ENCODE measurements around the gene SEC14L5. TPM values are rescaled to one million over a fixed set of nuclear protein-coding genes. Genes with fewer than 3 reads are reported as not detected.

SEC14L5 gene
- total and polyA plus RNA-seq, 2 experiments from 2014 or later: 2.6 to 5.9 TPM

DNA sequence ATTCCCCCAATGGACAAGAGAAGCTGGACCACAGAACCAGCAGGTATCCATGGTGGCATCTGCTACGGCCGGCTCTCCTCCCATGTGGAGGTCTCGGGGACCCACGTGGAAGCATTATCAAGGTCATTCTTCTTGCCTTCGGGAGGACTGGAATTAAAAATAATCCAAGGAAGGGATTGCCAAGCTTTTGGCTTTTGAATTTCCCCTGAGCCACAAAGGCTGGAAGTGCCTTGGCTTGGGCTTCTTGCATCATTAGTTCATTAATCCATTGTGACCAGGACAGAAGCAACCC is 59.5 kb downstream of the SEC14L5 start:
- H3K4me2 ChIP-seq: no peak overlapping the region
- H3K4me1 ChIP-seq (ENCODE audit: insufficient read depth): no peaks in the 10 kb centered on the region
- Mint-ChIP-seq H3K36me3 (ENCODE audit: low read depth) (no peaks in the 10 kb centered on the region; the same call in 2 of the 3 replicates), H3K4me3 (no peak overlapping the region), H3K27me3 (ENCODE audit: insufficient read depth, low read depth, poor library complexity) (peaks cover 3% of the 10 kb centered on the region), H3K4me1 (no peaks in the 10 kb centered on the region), H3K27ac (no peak overlapping the region), H3K9me3 (no peaks in the 10 kb centered on the region)
- H3K4me3 ChIP-seq: no peak overlapping the region
- DNase-seq (ENCODE audit: low spot score): no peak
- H3F3A ChIP-seq (replicated peaks; ENCODE audit: low read depth): no peaks in the 10 kb centered on the region
- no peaks in the 10 kb centered on the region for H3K9me2 ChIP-seq (ENCODE audit: insufficient read depth)
- H3K79me2 ChIP-seq (replicated peaks; ENCODE audit: insufficient read depth): no peaks in the 10 kb centered on the region
- no peak for ATAC-seq
- no peak overlapping the region for H3K27ac ChIP-seq (ENCODE audit: low read depth)
- H2AFZ ChIP-seq: no peak overlapping the region
- TF ChIP-seq NANOG (IDR thresholded peaks at IDR 0.05; ENCODE audit: borderline replicate concordance) (no peak), POLR2AphosphoS5 (IDR thresholded peaks at IDR 0.05; ENCODE audit: low read depth) (no peak), JUNB (IDR thresholded peaks at IDR 0.05; ENCODE audit: unreplicated experiment) (no peak), STAT1 (IDR thresholded peaks at IDR 0.05; ENCODE audit: unreplicated experiment) (no peak), CTCF (conservative IDR thresholded peaks at IDR 0.05; ENCODE audit: low read depth in 2 of 2) (no peak), EZH2 (IDR thresholded peaks at IDR 0.05; ENCODE audit: low read depth, unreplicated experiment) (no peak), ZNF331 (CRISPR knock-in tag; IDR thresholded peaks at IDR 0.05; ENCODE audit: low read depth) (no peak), ZNF114 (CRISPR knock-in tag; IDR thresholded peaks at IDR 0.05) (no peak), EZH2phosphoT487 (IDR thresholded peaks at IDR 0.05; ENCODE audit: unreplicated experiment) (no peak), CREB1 (CRISPR knock-in tag; IDR thresholded peaks at IDR 0.05; ENCODE audit: low read depth) (no peak), ETS1 (IDR thresholded peaks at IDR 0.05) (no peak), ZNF462 (CRISPR knock-in tag; IDR thresholded peaks at IDR 0.05) (no peak)
- TF ChIP-seq, protein P1, sequence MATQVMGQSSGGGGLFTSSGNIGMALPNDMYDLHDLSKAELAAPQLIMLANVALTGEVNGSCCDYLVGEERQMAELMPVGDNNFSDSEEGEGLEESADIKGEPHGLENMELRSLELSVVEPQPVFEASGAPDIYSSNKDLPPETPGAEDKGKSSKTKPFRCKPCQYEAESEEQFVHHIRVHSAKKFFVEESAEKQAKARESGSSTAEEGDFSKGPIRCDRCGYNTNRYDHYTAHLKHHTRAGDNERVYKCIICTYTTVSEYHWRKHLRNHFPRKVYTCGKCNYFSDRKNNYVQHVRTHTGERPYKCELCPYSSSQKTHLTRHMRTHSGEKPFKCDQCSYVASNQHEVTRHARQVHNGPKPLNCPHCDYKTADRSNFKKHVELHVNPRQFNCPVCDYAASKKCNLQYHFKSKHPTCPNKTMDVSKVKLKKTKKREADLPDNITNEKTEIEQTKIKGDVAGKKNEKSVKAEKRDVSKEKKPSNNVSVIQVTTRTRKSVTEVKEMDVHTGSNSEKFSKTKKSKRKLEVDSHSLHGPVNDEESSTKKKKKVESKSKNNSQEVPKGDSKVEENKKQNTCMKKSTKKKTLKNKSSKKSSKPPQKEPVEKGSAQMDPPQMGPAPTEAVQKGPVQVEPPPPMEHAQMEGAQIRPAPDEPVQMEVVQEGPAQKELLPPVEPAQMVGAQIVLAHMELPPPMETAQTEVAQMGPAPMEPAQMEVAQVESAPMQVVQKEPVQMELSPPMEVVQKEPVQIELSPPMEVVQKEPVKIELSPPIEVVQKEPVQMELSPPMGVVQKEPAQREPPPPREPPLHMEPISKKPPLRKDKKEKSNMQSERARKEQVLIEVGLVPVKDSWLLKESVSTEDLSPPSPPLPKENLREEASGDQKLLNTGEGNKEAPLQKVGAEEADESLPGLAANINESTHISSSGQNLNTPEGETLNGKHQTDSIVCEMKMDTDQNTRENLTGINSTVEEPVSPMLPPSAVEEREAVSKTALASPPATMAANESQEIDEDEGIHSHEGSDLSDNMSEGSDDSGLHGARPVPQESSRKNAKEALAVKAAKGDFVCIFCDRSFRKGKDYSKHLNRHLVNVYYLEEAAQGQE (IDR thresholded peaks at IDR 0.05; ENCODE audit: unreplicated experiment): no peak
- no peaks in the 10 kb centered on the region for H4K20me1 ChIP-seq (replicated peaks; ENCODE audit: insufficient read depth)
- no peaks in the 10 kb centered on the region for H3K36me3 ChIP-seq (ENCODE audit: insufficient read depth)
- no peaks in the 10 kb centered on the region for H3K27me3 ChIP-seq (ENCODE audit: insufficient read depth)
